GM15510 (cell line): ENCODE results near the gene CD247.

Experiments
- POLR2A ChIP-seq: IDR thresholded peaks from 3 replicates; pipeline ENCODE4 v1.6.1; 2011; ENCODE audit warnings: borderline replicate concordance; ENCODE audit not compliant: insufficient read length; ENCODE audit errors: extremely low read depth

CD247 gene

DNA sequence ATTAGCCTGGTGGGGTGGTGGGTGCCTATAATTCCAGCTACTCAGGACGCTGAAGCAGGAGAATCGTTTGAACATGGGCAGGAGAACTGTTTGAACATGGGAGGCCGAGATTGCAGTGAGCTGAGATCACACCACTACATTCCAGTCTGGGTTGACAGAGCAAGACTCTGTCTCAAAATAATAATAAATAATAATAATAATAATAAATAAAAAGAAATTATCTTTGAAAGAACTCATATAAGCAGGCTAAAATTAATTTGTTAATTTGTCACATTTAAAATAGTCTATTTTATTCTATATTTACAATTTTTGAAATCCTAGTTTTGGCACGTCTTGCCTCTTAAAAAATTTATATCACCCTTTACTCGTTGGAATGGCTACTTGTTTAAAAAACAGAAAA lies 27.6 kb downstream of the CD247 start:
- TF ChIP-seq POLR2A, result no peak

DNA sequence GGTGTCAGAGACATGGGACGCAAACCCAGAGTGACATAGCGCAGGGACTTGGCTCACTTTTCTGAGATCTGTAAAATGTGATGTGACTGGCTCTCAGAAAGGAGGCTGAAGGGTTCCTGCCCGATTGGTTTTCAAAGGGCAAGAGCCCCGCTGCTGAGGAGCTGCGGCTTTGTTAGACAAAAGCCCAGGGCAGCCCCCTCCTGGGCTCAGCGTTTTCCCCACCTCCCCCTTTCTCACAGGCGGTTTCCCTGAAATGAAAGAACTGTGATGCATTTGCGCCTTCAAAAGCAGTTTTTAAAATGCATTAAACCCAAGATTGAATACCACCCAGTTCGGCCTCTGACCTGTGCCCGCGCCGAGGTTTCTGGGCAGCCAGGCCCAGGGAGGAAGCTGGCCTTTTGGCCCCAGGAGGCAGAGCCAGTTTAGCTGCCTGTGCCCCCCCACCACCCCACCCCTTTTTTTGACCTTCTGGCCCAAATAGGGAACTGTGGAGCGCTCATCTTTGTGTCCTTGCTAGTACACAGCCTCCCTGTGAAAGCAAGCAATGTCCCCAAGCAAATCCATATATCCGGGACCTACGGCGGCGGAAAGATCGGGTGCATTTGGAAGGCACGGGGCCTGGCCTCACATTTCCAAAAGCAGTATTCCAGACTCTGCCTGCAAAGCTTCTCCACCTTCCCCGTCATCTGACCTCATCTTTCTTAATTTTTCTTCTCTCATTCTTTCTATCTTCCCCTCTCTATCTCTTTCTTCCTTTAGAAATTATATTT lies 28.6 kb downstream of the CD247 start:
- no peak for TF ChIP-seq POLR2A

DNA sequence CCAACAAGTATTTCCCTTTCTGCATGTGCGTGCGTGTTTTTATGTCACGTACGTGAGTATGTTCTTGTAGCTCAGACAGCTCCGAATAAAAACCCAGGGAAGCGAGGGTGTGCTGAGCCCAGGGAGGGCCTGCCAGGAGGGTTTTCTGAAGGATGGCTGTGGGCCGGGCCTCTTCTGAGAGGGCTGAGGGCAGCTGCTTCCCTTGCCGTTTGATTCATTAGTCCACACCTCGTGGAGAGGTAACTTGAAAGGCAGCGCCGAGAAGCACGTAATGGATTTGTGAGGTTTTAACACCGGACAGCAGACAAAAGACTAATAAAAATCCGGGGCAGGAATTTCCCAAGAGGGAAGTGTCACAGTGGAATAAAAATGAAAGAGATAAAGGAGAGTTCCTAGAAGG lies 29.5 kb downstream of the CD247 start:
- no peak for TF ChIP-seq POLR2A

DNA sequence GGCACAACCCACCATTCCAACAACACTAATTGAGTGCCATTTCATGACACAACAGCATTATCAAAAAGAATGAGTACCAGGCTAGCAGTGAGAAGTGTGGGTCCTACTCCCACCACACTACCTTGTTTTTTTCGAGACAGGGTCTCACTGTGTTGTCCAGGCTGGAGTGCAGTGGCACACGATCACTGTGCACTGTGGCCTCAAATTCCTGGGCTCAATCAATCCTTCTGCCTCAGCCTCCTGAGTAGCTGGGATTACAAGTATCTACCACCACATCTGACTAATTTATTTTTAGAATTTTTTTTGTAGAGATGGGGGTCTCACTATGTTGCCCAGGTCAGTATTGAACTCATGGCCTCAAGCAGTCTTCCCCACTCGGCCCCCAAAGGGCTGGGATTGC lies 30.7 kb downstream of the CD247 start:
- no peak for TF ChIP-seq POLR2A

DNA sequence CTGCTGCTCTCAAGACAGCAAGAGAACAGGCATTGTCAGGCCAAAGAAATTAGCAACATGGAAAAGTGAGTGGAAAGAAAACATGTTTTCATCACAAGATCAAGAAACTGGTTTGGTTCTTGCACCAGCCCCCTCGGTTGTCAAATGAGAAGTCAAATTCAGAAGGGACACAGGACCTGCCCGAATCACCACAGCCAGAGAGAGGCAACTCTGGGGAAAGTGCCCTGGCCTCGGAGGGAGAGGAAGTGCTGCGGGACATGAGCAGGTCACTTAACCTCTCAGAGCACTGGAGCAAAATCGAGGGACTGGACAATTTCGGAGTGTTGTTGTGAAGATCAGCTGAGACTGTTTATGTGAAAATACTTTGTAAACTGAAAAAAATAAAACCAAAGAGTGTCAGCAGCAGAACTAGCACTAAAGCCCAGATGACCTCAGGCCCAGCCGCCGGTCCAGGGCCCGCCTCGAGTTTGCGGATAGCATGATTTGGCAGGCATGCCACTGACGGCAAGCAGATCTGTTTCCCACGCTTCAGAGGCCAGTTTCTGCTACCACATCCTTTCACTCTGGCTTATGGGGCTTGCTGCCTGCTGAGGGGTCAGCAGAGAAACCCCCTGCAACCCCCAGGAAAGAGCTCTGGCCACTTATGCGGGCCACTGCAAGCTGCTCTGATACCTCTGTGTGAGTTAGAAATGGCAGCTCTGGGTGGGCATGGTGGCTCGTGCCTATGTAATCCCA lies 32.1 kb downstream of the CD247 start:
- no peak for TF ChIP-seq POLR2A

DNA sequence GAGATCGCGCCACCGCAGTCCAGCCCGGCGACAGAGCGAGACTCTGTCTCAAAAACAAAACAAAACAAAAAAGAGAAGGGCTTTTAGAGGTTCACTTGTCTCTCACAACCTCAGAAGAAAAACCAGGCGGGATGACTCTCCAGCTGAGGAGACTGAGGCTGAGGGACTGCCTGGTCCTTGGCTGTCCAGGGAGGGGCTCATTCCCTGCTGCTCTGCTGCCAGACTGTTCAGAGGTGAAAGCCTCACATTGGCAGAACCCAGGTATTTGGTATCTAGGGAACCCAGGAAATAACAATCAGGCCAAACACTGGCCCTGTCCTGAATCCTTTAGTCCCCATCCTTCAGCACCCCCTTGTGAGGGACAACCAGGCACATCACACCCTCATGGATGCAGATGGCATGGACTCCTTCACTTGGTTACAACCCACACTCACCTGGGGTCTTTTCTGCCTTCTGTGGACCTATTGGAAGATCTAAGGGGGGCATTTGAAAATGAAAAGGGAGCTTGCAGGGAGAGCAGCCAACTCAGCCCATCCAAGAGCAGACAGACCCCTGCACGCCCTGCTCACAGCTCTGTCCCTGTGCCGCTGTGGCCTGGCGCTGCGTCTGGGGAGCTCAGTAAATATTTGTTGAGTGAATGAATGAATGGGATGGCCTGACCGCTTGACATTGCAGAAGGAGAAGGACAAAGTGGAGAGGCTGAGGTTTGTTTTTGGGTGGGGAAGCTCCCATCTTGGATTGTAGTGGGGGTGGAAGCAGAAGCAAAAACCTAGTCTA lies 33.4 kb downstream of the CD247 start:
- TF ChIP-seq POLR2A, result no peak

DNA sequence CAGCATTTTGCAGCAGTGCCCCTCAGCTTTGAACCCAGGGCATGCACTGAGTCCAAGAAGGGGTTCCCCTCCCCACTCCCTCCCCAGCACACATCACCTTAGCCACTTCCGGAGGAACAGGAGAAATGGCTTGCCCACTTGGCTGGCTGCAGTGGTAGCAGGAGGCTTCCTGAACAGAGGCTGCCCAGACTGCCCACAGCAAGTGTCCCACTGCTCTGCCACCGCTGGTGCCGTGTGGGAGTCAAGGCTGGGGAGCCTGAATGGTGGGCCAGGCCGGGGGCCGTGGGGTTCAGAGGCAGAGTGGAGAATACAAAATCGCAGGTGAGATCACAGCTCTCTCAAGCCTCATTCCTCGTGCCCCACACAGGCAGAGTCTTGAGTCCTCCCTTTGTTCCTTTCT lies 34.5 kb downstream of the CD247 start:
- no peak for TF ChIP-seq POLR2A

DNA sequence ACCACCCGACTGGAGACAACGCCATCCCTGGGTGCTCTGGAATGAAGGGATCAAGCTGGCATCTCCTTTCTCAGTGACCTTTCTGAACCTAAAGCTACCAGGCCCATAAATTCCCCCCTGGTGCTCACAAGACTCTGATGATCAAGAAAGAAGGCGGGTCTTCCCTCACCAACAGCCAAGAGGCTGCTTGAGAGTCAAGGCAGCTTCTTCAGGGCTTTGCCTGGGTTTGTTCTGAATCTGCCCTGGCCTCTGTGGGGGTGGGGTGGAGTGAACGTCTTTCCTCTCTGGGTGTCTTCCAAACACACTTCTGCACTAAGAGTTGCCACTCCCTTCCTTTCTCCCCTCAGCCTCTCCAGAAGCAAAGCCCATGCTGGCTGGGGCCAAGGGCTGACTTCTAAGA lies 36.1 kb downstream of the CD247 start:
- TF ChIP-seq POLR2A, result no peak

DNA sequence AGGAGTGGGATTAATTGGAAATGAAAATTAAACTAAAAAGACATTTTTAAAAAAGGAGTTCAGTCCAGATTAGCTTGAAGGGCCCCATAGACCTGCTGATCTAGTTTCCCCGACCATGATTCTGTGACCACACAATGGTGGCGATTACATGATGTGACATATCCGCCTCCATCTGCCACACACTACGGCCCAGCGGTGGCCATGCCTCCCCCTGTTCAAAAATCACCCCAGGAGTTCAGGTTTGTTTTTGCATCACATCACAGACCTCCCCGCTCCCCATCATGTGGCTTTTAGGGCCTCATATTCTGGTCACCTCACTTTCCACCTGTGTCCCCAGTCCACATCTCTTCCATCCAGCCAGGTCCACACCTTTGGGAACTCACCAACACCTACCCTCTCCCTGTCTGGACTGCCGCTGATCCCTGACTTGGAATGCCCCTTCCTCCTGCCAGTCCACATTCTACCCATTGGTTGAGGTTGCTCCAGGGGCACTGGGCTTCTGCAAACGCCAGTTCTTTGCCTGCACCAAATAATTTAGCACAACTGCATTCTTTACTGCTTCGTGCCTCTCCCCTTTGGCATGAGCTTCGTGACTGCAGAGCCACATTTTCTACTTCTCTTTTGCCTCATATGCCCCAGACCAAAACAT lies 38.9 kb downstream of the CD247 start:
- TF ChIP-seq POLR2A, result no peak

DNA sequence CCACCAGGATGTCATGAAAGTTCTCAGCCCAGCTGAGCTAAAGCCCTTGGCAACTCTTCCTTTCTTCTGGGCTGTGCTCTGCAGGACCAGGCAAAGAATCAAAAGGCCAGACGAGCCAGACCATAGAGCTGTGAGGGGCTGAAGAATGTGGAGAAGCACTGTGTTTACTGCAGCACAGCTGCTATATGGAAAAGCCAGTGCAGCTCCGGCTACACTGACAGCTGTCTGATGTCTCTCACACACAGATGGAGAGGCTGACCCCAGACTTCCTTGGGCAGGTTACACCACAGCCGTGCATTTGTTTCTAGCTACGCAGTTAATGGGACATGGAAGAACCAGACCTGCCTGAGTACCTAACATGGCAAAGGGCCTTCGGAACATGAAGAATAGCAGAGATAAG lies 40.3 kb downstream of the CD247 start:
- TF ChIP-seq POLR2A, result no peak

DNA sequence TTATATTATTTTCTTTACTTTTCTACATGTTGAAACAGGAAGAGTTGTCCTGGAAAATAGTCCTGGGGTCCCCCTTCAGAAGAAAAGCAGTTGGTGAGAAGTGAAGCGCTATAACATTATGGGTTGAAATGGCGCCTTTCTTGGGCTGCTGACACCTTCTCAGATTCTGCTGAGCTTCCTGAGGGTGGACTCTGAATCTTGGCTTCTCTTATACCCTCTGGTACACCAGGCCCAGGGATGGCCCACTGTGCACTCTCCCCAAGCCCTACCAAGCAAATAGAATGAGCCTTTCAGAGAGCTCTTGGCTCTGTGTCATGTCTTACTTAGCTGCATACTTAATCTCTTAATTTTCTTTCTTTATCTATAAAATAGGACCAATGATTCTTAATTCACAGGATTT lies 42.3 kb downstream of the CD247 start:
- TF ChIP-seq POLR2A, result no peak

DNA sequence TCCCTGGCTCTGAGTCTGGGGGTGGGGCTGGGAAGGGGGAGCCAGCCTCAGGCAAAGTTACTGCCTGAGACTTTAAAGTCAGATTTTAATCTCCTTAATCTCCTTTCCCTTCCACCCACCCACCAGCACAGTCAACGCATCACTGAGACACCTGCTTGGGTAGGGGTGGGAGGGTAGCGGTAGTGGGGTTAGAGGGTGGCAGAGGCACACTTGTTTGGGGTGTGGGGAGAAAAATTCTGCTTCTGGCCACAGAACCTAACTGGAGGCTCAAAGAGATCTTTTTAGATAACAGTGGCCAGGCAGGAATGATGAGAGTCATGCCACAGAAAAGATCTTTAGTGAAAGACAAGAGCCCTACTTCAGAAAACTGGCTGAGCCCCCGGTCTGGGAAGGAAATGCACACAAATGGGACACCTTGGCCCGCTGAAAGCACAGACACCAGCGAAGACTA lies 44.1 kb downstream of the CD247 start:
- TF ChIP-seq POLR2A, result no peak

DNA sequence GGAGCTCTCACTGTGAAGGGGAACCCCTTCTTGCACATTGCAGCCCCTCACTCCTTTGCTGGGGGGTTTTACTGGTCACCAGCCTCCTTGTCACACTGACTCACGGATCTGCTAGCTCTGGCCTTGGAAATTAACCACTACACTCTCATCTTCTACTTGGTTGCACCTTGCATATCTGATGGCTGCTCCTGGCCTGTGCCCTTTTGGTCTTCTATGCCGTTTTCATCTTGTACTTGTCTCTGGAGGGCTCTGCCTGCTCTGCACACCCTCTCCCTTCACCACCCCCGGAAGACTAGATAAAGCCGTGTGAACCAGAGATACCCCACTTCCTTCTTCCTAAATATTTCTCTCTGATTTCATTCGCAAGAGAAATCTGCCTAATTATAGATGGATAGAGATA lies 44.6 kb downstream of the CD247 start:
- TF ChIP-seq POLR2A, result no peak

DNA sequence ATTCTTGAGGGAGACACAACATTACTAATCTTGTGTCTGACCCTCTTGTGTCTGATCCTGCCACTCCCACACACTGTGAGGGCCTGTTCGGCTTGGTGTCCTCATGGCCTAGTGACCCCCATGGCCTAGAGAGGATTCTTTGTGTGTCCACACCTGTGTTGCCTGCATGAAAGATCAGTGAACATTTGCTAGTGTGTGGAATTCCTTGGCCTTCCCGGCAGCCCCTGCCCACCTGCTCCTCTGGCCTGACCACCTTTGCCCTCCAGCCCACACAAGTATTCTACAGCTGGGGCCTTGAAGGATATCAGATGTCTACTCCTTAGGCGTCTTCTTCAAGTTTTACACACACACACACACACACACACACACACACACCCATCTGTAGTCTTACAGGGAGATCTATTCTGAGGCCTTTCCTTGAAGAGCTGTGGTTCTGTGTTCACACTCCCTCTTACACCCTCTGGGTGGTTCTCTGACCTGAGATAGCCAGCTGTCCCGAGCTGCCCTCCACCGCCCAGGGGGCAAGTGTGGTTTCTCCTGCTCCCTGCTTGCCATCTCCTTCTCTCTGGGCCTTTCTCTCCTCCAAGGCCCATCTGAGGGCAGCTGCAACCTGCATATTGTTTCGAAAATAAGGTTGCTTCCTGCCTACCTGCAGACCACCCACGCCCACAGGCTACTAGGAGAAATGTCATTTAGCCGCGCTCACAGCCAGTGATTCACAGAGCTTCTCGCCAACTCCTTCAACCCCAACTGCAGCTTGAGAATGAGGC lies 45.4 kb downstream of the CD247 start:
- TF ChIP-seq POLR2A, result no peak
